GM19099 (cell line): ENCODE results near the gene TECPR2.

ENCODE experiments used
- POLR2A ChIP-seq: IDR thresholded peaks from 3 replicates; pipeline ENCODE4 v1.6.1; 2011; ENCODE audit warnings: low read depth; ENCODE audit not compliant: insufficient read length; ENCODE audit errors: extremely low read depth

TECPR2 gene

GRCh38 chr14:102508774-102509745 lies 146.3 kb downstream of the TECPR2 start:
- no peak for TF ChIP-seq POLR2A

- no peak for TF ChIP-seq POLR2A
Measured at GRCh38 chr14:102509746-102510615, 147.2 kb downstream of the TECPR2 start, which contains the start of gene ANKRD9. ANKRD9 (minus strand) TSS chr14:102509776; CDS start chr14:102507889, 1,887 bp downstream.

GRCh38 chr14:102510616-102511520 lies 148.1 kb downstream of the TECPR2 start:
- no peak for TF ChIP-seq POLR2A

- no peak for TF ChIP-seq POLR2A
Measured at GRCh38 chr14:102511538-102511937, 148.8 kb downstream of the TECPR2 start.

GRCh38 chr14:102512793-102513300 lies 150.1 kb downstream of the TECPR2 start:
- TF ChIP-seq POLR2A = no peak

DNA sequence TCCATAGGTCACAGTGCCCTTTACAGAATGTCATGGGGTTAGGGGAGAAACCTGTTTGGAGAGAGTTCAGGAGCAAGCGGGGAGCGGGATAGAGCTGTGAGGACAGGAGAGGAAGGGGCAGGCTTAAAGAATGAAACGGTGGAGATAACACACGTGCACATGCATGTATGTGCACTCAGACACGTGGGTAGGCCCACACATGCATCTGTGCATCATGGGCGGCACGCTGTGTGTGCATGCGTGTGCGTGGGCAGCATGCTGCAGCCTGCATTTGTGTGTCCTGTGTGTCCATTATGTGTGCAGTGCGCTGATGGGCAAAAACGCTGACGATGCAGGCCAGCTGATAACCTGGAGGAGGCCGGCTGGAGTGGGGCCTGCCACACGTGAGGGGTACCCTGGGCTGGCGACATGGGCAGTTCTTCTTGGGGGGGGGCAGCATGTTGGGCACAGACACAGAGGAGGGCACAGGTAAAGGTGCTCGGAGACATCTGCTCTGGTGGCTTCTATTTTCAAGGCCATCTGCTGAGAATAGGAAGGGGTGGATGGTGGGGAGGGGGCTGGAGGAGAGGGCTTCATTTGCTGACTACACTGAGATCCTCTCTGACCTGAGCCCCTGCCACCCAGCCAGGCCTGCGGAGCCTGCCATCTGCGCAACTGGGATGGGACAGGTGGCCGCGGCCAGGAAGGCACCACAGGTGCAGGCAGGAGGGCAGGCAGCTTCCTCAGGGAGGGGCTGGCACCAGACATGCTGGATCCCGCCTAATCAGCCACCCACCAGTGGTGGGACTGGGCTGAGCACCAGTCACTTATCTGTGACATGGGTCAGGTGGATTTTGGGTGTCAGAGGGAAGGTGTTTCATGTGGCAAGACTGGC lies 151.4 kb downstream of the TECPR2 start:
- TF ChIP-seq POLR2A = no peak

DNA sequence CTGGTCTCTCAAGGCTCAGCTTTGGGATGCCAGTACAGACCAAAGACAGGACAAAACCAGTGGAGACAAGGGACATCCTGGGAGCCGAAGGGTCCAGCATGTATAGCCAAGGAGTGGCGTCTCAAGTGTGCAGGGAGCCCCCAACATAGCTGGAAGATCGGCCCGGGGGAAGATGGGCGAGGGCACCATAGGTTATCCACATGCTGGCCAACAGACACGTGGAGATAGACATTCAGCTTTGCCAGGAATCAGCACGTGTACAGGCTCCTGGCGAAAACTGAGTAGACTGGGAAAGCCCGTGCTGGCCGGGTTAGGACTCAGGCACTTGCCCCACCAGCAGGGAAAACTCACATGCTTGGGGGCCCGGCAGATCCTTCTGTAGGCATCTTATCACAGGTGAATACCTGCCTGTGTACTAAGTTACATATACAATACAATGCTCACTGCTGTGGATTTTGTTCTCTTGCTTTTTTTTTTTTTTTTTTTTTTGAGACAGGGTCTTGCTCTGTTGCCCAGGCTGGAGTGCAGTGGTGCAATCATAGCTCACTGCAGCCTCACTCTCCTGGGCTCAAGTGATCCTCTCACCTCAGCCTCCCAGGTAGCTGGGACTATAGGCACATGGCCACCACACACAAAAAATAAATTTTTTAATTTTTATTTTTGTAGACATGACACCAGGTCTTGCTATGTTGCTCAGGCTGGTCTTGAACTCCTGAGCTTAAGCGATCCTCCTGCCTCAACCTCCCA lies 152.4 kb downstream of the TECPR2 start:
- no peak for TF ChIP-seq POLR2A

GRCh38 chr14:102516531-102517391 lies 154.0 kb downstream of the TECPR2 start:
- no peak for TF ChIP-seq POLR2A

DNA sequence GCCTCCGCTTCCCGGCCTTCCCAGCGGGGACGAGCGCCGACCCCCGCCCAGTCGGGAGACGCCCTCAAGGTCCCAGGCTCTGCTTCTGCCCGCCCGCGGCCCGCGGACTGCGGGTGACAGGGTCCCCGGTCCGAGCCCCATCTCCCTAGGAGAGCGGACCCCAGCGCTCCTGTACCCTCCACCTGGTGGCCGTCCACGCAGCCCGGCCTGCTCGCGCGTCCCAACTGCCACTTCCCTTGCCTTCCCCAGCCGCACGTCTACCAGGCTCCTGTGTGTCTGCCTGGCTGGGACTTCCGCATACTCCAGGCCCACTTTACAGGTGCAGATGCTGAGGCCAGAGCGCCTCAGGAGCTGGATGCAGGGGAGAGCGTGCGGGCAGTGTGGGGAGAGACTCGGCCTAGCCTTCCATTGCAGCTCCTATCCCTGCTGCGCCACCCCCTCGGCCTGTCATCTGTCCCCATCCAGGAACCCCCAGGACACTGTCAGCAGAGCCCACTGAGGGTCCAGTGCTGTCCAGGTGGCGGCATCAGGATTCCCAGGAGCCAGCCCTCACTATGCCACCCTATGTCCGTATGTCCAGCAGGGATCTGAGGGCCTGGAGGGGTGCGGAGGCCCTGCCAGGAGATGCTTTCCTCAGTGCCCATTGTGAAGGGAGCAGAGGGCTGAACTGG lies 154.8 kb downstream of the TECPR2 start:
- TF ChIP-seq POLR2A = no peak

DNA sequence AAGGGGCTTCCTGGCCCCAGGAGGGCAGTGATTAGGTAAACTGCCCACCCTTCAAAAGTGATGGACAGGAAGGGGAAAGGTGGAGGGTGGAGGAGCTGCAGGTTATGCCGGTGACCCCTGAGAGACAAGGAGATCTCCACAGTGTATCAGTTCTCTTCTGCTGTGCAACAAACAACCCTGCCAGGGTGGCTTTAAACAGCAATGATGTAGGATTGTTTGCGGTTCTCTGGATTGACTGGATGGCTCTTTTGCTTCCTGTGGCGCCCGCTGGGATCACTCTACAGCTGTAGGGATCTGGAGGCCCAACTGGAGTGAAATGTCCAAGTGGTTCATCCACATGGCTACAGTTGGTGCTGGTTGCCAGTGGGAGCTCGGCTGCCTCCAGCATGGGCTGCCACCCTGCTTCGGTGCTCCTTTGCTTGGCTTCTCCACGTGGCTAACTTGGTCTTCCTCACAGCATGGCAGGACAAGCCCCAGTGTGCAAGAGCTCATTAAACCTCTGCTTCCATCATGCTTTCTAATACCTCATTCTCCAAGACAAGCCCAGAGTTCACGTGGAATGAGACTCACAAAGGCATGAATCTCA lies 155.4 kb downstream of the TECPR2 start:
- TF ChIP-seq POLR2A = no peak

- TF ChIP-seq POLR2A = no peak
Measured at GRCh38 chr14:102523200-102523568, 160.4 kb downstream of the TECPR2 start.
